ENCODE measurements around the gene HIVEP3.
A peak's percentile ranks its signal among the peaks of the same experiment; 100 is the strongest.

GRCh38 chr1:41713557-41714327, 205.0 kb downstream of the HIVEP3 start:
- TF ChIP-seq, protein P1, sequence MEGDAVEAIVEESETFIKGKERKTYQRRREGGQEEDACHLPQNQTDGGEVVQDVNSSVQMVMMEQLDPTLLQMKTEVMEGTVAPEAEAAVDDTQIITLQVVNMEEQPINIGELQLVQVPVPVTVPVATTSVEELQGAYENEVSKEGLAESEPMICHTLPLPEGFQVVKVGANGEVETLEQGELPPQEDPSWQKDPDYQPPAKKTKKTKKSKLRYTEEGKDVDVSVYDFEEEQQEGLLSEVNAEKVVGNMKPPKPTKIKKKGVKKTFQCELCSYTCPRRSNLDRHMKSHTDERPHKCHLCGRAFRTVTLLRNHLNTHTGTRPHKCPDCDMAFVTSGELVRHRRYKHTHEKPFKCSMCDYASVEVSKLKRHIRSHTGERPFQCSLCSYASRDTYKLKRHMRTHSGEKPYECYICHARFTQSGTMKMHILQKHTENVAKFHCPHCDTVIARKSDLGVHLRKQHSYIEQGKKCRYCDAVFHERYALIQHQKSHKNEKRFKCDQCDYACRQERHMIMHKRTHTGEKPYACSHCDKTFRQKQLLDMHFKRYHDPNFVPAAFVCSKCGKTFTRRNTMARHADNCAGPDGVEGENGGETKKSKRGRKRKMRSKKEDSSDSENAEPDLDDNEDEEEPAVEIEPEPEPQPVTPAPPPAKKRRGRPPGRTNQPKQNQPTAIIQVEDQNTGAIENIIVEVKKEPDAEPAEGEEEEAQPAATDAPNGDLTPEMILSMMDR (IDR thresholded peaks at IDR 0.05): no peak
- TF ChIP-seq TAF1 (IDR thresholded peaks at IDR 0.05; ENCODE audit: borderline replicate concordance, low read depth, low read length) (peak; percentile 44; the same call in 1 of the 2 replicates), EP300 (IDR thresholded peaks at IDR 0.05; ENCODE audit: borderline replicate concordance in 1 of 2, low read depth in 1 of 2, low read length in 1 of 2) (peak in 1 of 2 experiments; percentile 54; a peak in 2 of 4 replicates), JUND (IDR thresholded peaks at IDR 0.05) (peak; percentile 78), RAD21 (IDR thresholded peaks at IDR 0.05; ENCODE audit: low read length) (no peak), POLR2AphosphoS5 (IDR thresholded peaks at IDR 0.05; ENCODE audit: low read depth, low read length) (no peak; the same call in 1 of the 2 replicates), GATA2 (CRISPR knock-in tag; IDR thresholded peaks at IDR 0.05) (no peak), RXRA (IDR thresholded peaks at IDR 0.05; ENCODE audit: borderline replicate concordance, low read depth) (no peak; the same call in 1 of the 2 replicates)
- TF ChIP-seq, protein P2, sequence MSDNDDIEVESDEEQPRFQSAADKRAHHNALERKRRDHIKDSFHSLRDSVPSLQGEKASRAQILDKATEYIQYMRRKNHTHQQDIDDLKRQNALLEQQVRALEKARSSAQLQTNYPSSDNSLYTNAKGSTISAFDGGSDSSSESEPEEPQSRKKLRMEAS (IDR thresholded peaks at IDR 0.05; ENCODE audit: low read depth): no peak; the same call in 1 of the 2 replicates
